Endothelial cell of umbilical vein (primary cell): ENCODE measurements around the gene EPS8. TPM values are rescaled to one million over a fixed set of nuclear protein-coding genes. Genes with fewer than 3 reads are reported as not detected.
A peak's percentile ranks its signal among the peaks of the same experiment; 100 is the strongest.

Source experiments
- BruUV-seq: library from RNA; stranded (reverse); fragments of 400-500 nt; replicated peaks from 2 replicates; lab custom pipeline; 2021; lab: Mats Ljungman, UMichigan
- CTCF ChIA-PET: fragments of 300-600, 350-600 bp; sonication (Branson Sonifier 250); formaldehyde crosslinking; loops from one replicate; lab custom pipeline; 2021; ENCODE audit warnings: antibody characterized with exemption, inconsistent platforms; lab: Charles Lee
- POLR2A ChIA-PET: fragments of 300-600, 350-600 bp; sonication (Branson Sonifier 250); formaldehyde crosslinking; loops from one replicate; lab custom pipeline; 2021; ENCODE audit warnings: antibody characterized with exemption, inconsistent platforms; lab: Charles Lee
- DNase-seq: peaks from one replicate; pipeline ENCODE4 v3.0.0-alpha.2; 2011; ENCODE audit warnings: low read depth, low spot score
- FAIRE-seq: peaks from 2 replicates; lab custom pipeline; 2011; peaks lifted over from hg19 to GRCh38; lab: Jason Lieb, UNC
- H2AFZ ChIP-seq: 2 replicates; pipeline ENCODE4 v1.6.0; 2012; ENCODE audit warnings: low read depth, low read length, control low read depth, inconsistent platforms
- H3K27ac ChIP-seq: 2 replicates; pipeline ENCODE4 v1.5.1; 2011; ENCODE audit warnings: low read depth, mild to moderate bottlenecking, control low read depth, low read length, moderate library complexity; ENCODE audit not compliant: insufficient read depth
- H3K27me3 ChIP-seq, 2 experiments: 2 replicates each; pipeline versions ENCODE4 v1.6.0 to v1.6.1; 2011; ENCODE audit warnings: low read length in 2 of 2, mixed read lengths in 1 of 2; ENCODE audit not compliant: control insufficient read depth in 2 of 2, insufficient read depth in 2 of 2
- H3K36me3 ChIP-seq, 2 experiments: 2 replicates in 1 of 2; 3 replicates in 1 of 2; pipeline ENCODE4 v1.5.1; 2011; ENCODE audit warnings: low read length in 2 of 2, mild to moderate bottlenecking in 1 of 2, moderate library complexity in 1 of 2; ENCODE audit not compliant: control insufficient read depth in 2 of 2, insufficient read depth in 2 of 2; ENCODE audit errors: extremely low read depth in 1 of 2
- H3K4me1 ChIP-seq: 3 replicates; pipeline ENCODE4 v1.5.1; 2011; ENCODE audit warnings: mild to moderate bottlenecking, low read length; ENCODE audit not compliant: control insufficient read depth, insufficient read depth; ENCODE audit errors: extremely low read depth
- H3K4me2 ChIP-seq: 2 replicates; pipeline ENCODE4 v1.6.1; 2011; ENCODE audit warnings: low read length, control low read depth, mixed read lengths; ENCODE audit not compliant: insufficient read depth
- H3K4me3 ChIP-seq, 3 experiments: fragments of 200-600 bp in 1 of 3; sonication (generic), shearing (Covaris generic) in 1 of 3; replicated peaks in 1 of 3; 2 replicates each; pipeline ENCODE4 v1.5.1; 2011 to 2016; ENCODE audit warnings: control low read depth in 3 of 3, low read length in 3 of 3, mild to moderate bottlenecking in 2 of 3, inconsistent platforms in 1 of 3, low read depth in 1 of 3, moderate library complexity in 1 of 3; ENCODE audit not compliant: insufficient read depth in 1 of 3
- H3K79me2 ChIP-seq: 2 replicates; pipeline ENCODE4 v1.6.0; 2012; ENCODE audit warnings: low read length, inconsistent platforms; ENCODE audit not compliant: control insufficient read depth, insufficient read depth
- H3K9ac ChIP-seq: replicated peaks from 2 replicates; pipeline ENCODE3; 2011; ENCODE audit warnings: low read length, control low read depth; ENCODE audit not compliant: insufficient read depth; ENCODE audit errors: extremely low read depth
- H3K9me1 ChIP-seq: replicated peaks from 3 replicates; pipeline ENCODE4 v1.6.0; 2011; ENCODE audit warnings: mild to moderate bottlenecking, low read length; ENCODE audit not compliant: control insufficient read depth, insufficient read depth; ENCODE audit errors: extremely low read depth
- H3K9me3 ChIP-seq: replicated peaks from 2 replicates; pipeline ENCODE4 v1.5.1; 2012; ENCODE audit warnings: low read length, inconsistent platforms; ENCODE audit not compliant: control insufficient read depth, insufficient read depth
- H4K20me1 ChIP-seq: replicated peaks from 2 replicates; pipeline ENCODE3; 2011; ENCODE audit warnings: mild to moderate bottlenecking, low read length; ENCODE audit not compliant: control insufficient read depth, insufficient read depth; ENCODE audit errors: extremely low read depth
- CTCF ChIP-seq, 2 donors: IDR thresholded peaks; 1 replicate in 1 of 2; 2 replicates in 1 of 2; pipeline ENCODE4 v1.5.1; 2011; ENCODE audit warnings: low read length in 2 of 2, mild to moderate bottlenecking in 2 of 2, moderate library complexity in 2 of 2, control low read depth in 1 of 2, inconsistent platforms in 1 of 2, low read depth in 1 of 2; ENCODE audit not compliant: insufficient read depth in 1 of 2; ENCODE audit errors: extremely low read depth in 1 of 2
- EZH2 ChIP-seq: IDR thresholded peaks from 2 replicates; pipeline ENCODE4 v1.6.1; 2012; ENCODE audit warnings: borderline replicate concordance, low read depth, mild to moderate bottlenecking, moderate library complexity, low read length, inconsistent platforms; ENCODE audit not compliant: severe bottlenecking
- FOS ChIP-seq: IDR thresholded peaks from 2 replicates; pipeline ENCODE4 v1.6.1; 2011; ENCODE audit warnings: mild to moderate bottlenecking, low read length, moderate library complexity, borderline replicate concordance; ENCODE audit not compliant: insufficient read depth
- GATA2 ChIP-seq: IDR thresholded peaks from 2 replicates; pipeline ENCODE4 v1.7.0; 2011; ENCODE audit warnings: low read depth, mild to moderate bottlenecking, moderate library complexity, mixed read lengths, low read length; ENCODE audit not compliant: insufficient read length, insufficient read depth
- JUN ChIP-seq: IDR thresholded peaks from 2 replicates; pipeline ENCODE4 v1.6.1; 2011; ENCODE audit warnings: borderline replicate concordance, low read depth; ENCODE audit not compliant: insufficient read length, insufficient read depth
- MAX ChIP-seq: IDR thresholded peaks from 2 replicates; pipeline ENCODE4 v1.6.1; 2011; ENCODE audit not compliant: insufficient read depth, insufficient read length
- MYC ChIP-seq: IDR thresholded peaks from one replicate; pipeline ENCODE4 v1.6.1; 2011; ENCODE audit warnings: mild to moderate bottlenecking, low read depth, low read length
- POLR2A ChIP-seq: IDR thresholded peaks from 2 replicates; pipeline ENCODE4 v1.6.1; 2012; ENCODE audit warnings: low read depth, mild to moderate bottlenecking, control low read depth, low read length
- POLR2AphosphoS5 ChIP-seq: IDR thresholded peaks from 2 replicates; pipeline ENCODE4 v1.6.1; 2012; ENCODE audit warnings: low read depth, mild to moderate bottlenecking, control low read depth, low read length, moderate library complexity; ENCODE audit not compliant: insufficient read depth
- dilution Hi-C: fragments of 300-500 bp; cut with MboI; formaldehyde crosslinking; loops from one replicate; pipeline ENCODE4 v1.15.0; 2019; ENCODE audit warnings: low sequenced_read_pairs; ENCODE audit not compliant: extremely low pct_ligation_motif_present
- intact Hi-C: fragments of 100-400 bp; cut with micrococcal nuclease; formaldehyde crosslinking; loops from one replicate; pipeline ENCODE4 v1.10.0; 2022
- polyA plus RNA-seq, 4 experiments: library from polyadenylated mRNA; depleted of rRNA in 3 of 4; stranded (reverse) in 3 of 4; unstranded in 1 of 4; fragments of >200 nt; gene quantifications; 2 replicates each; pipeline versions ENCODE4 v1.2.1 to v1.2.3, GENCODE V29; 2011 to 2012; ENCODE audit warnings: missing spikeins in 1 of 4
- total RNA-seq: library from RNA; stranded (reverse); gene quantifications from 2 replicates; pipeline ENCODE4 v1.2.3, GENCODE V29; 2021

EPS8 gene
- total and polyA plus RNA-seq, 2 donors (not counting 3 experiments of a cell fraction or from before 2014, with no cell fraction given) = 8.4 to 11.9 TPM

- no peak overlapping the region for H3K4me3 ChIP-seq
- no peaks in the 10 kb centered on the region for H3K79me2 ChIP-seq
- BruUV-seq = no TSS peak
- H3K9ac ChIP-seq = no peak overlapping the region
- intact Hi-C loops (loop anchor here (1.0 kb wide), 3 partner anchors 30 to 101 kb away; no protein-coding TSS in a partner anchor), dilution Hi-C loops (no loop called here)
- FAIRE-seq (peak; percentile 93), DNase-seq (peak; percentile 87)
- H3K36me3 ChIP-seq = no peaks in the 10 kb centered on the region
- no peaks in the 10 kb centered on the region for H3K9me3 ChIP-seq
- peaks cover 0 to 2% of the 10 kb centered on the region in 2 experiments for H3K27me3 ChIP-seq
- no peaks in the 10 kb centered on the region for H4K20me1 ChIP-seq
- CTCF ChIA-PET = interaction anchor here (0.7 to 1.3 kb wide), 11 partner anchors 9 to 300 kb away, joined by 3 to 14 read pairs (median 5); partner anchors contain the start of gene EPS8
- no peaks in the 10 kb centered on the region for H3K9me1 ChIP-seq
- peak overlapping the region; percentile 66 for H3K4me2 ChIP-seq
- TF ChIP-seq GATA2 = peak; percentile 81
- TF ChIP-seq MYC = no peak
- peak; percentile 41 for TF ChIP-seq FOS
- TF ChIP-seq POLR2A = no peak
- peak; percentile 69 for TF ChIP-seq JUN
- no peak for TF ChIP-seq EZH2
- peak; percentile 35 for TF ChIP-seq POLR2AphosphoS5
- TF ChIP-seq MAX = no peak
- TF ChIP-seq CTCF (IDR thresholded peaks at IDR 0.05; ENCODE audit: extremely low read depth in 1 of 2, insufficient read depth in 1 of 2, low read depth in 1 of 2, low read length in 2 of 2) = no peak
- H3K4me1 ChIP-seq = peaks cover 28% of the 10 kb centered on the region
- H3K27ac ChIP-seq = peak overlapping the region; percentile 60
- H2AFZ ChIP-seq = no peak overlapping the region
- POLR2A ChIA-PET = no interaction called here
Measured at GRCh38 chr12:15599266-15600037, 189.7 kb downstream of the EPS8 start.
